ENCODE measurements around the gene TPK1.
A peak's percentile ranks its signal among the peaks of the same experiment; 100 is the strongest.

TPK1 gene

DNA sequence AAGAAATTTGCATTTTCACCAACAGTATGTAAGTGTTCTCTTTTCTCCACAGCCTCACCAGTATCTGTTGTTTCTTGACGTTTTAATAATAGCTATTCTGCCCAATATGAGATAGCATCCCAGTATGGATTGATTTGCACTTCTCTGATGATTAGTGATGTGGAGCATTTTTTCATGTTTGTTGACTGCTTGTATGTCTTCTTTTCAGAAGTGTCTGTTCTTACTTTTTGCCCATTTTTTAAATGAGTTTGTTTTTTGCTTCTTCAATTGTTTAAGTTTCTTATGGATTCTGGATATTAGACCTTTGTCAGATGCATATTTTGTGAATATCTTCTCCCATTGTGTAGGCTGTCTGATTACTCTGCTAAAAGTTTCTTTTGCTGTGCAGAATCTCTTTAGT lies 12.2 kb upstream of the TPK1 start:
- CTCF ChIA-PET = no interaction called here
- no peak for DNase-seq (ENCODE audit: low read depth, low spot score)
- H3K4me3 ChIP-seq (ENCODE audit: low read depth, low read length) = no peak overlapping the region
- TF ChIP-seq, protein P1, sequence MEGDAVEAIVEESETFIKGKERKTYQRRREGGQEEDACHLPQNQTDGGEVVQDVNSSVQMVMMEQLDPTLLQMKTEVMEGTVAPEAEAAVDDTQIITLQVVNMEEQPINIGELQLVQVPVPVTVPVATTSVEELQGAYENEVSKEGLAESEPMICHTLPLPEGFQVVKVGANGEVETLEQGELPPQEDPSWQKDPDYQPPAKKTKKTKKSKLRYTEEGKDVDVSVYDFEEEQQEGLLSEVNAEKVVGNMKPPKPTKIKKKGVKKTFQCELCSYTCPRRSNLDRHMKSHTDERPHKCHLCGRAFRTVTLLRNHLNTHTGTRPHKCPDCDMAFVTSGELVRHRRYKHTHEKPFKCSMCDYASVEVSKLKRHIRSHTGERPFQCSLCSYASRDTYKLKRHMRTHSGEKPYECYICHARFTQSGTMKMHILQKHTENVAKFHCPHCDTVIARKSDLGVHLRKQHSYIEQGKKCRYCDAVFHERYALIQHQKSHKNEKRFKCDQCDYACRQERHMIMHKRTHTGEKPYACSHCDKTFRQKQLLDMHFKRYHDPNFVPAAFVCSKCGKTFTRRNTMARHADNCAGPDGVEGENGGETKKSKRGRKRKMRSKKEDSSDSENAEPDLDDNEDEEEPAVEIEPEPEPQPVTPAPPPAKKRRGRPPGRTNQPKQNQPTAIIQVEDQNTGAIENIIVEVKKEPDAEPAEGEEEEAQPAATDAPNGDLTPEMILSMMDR (IDR thresholded peaks at IDR 0.05; ENCODE audit: insufficient read depth, low read length, missing control alignments) = no peak
- POLR2A ChIA-PET = no interaction called here

GRCh38 chr7:144842377-144842851 lies 6.6 kb upstream of the TPK1 start:
- POLR2A ChIA-PET = no interaction called here
- CTCF ChIA-PET = no interaction called here
- TF ChIP-seq, protein P1 (IDR thresholded peaks at IDR 0.05; ENCODE audit: insufficient read depth, low read length, missing control alignments) = no peak
- no peak for DNase-seq (ENCODE audit: low read depth, low spot score)
- no peak overlapping the region for H3K4me3 ChIP-seq (ENCODE audit: low read depth, low read length)

GRCh38 chr7:144836545-144836842 lies 641 bp upstream of the TPK1 start:
- no peak overlapping the region; the same call in 1 of the 2 replicates for H3K4me3 ChIP-seq (ENCODE audit: low read depth, low read length)
- CTCF ChIA-PET = interaction anchor here (1.2 kb wide), 1 partner anchor 10 kb away, joined by 3 read pairs; no protein-coding TSS in a partner anchor
- POLR2A ChIA-PET = no interaction called here
- TF ChIP-seq, protein P1 (IDR thresholded peaks at IDR 0.05; ENCODE audit: insufficient read depth, low read length, missing control alignments) = no peak
- DNase-seq (ENCODE audit: low read depth, low spot score) = no peak

- TF ChIP-seq, protein P1 (IDR thresholded peaks at IDR 0.05; ENCODE audit: insufficient read depth, low read length, missing control alignments) = no peak
- POLR2A ChIA-PET = interaction anchor here (1.1 kb wide), 1 partner anchor 12 kb away, joined by 3 read pairs; no protein-coding TSS in a partner anchor
- DNase-seq (ENCODE audit: low read depth, low spot score) = no peak
- CTCF ChIA-PET = no interaction called here
- H3K4me3 ChIP-seq (ENCODE audit: low read depth, low read length) = peak overlapping the region; percentile 77
Measured at GRCh38 chr7:144835155-144835611, 670 bp downstream of the TPK1 start.

DNA sequence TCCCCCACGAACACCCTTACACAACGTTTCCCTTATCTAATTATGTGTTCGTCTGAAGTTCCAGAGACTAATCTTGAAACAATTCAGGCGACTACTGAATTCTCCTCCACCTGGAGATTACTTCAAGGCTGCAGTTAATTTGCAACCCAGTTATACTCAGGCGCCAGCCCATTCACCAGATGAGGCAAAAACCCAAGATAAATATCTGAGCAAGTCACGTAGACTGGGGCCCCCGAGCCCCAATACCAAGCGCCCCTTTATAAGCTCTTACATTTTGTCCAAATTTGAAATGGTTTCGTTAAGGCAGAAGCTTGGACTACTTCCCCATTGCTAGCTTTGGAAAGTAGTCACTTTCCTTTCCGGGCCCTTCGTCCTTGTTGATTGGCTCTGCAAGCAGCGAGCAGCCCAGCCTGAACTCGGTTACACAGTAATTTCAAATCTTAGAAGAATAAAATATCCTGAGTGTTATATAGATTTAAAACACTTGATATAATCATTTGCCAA lies 1.2 kb downstream of the TPK1 start:
- DNase-seq (ENCODE audit: low read depth, low spot score) = no peak
- TF ChIP-seq, protein P1 (IDR thresholded peaks at IDR 0.05; ENCODE audit: insufficient read depth, low read length, missing control alignments) = no peak
- peak overlapping the region; percentile 77 for H3K4me3 ChIP-seq (ENCODE audit: low read depth, low read length)
- POLR2A ChIA-PET = interaction anchor here (1.1 kb wide), 1 partner anchor 12 kb away, joined by 3 read pairs; no protein-coding TSS in a partner anchor
- CTCF ChIA-PET = no interaction called here

DNA sequence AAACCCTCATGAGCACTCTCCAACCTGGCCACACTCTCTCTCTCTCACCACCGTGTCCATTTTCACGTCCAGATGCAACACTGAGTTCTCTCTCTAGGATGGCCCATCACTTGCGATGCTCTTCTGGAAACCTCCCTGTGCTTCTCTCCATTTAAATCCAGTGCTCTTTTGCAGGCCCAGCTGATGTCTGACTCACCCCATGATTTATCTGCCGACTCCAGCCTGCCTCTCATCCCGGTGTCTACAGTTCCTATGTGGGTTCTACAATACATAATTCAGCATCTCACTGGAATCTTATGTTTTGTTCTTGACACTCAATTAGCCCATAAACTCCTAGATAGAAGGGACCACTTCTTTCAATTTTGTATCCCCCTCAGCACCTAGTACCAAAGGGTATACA lies 5.0 kb downstream of the TPK1 start:
- POLR2A ChIA-PET = no interaction called here
- TF ChIP-seq, protein P1 (IDR thresholded peaks at IDR 0.05; ENCODE audit: insufficient read depth, low read length, missing control alignments) = no peak
- CTCF ChIA-PET = no interaction called here
- H3K4me3 ChIP-seq (ENCODE audit: low read depth, low read length) = no peak overlapping the region
- DNase-seq (ENCODE audit: low read depth, low spot score) = no peak
